ENCODE data around the gene TTLL12.

GRCh38 chr22:43182726-43183125, 4.2 kb downstream of the TTLL12 start:
- no peak for TF ChIP-seq EP300 (IDR thresholded peaks at IDR 0.05; ENCODE audit: borderline replicate concordance in 1 of 2, low read depth in 2 of 2, low read length in 2 of 2)
- no peak for TF ChIP-seq JUN (IDR thresholded peaks at IDR 0.05; ENCODE audit: low read depth, low read length)
- no peak for TF ChIP-seq POLR2A (IDR thresholded peaks at IDR 0.05; ENCODE audit: control extremely low read depth in 1 of 2, low read depth in 2 of 2, low read length in 2 of 2)
- TF ChIP-seq EZH2 (IDR thresholded peaks at IDR 0.05; ENCODE audit: low read depth, low read length, severe bottlenecking), result no peak
- TF ChIP-seq SP1 (IDR thresholded peaks at IDR 0.05; ENCODE audit: low read depth, low read length), result no peak
- TF ChIP-seq TEAD4 (IDR thresholded peaks at IDR 0.05; ENCODE audit: low read depth, low read length), result no peak
- no peak for TF ChIP-seq USF2 (IDR thresholded peaks at IDR 0.05; ENCODE audit: low read length)
- TF ChIP-seq KDM1A (IDR thresholded peaks at IDR 0.05; ENCODE audit: borderline replicate concordance, low read length), result no peak
- TF ChIP-seq RAD21 (IDR thresholded peaks at IDR 0.05 in 1 of 2, conservative IDR thresholded peaks at IDR 0.05 in 1 of 2; ENCODE audit: low read depth in 2 of 2, low read length in 2 of 2), result no peak
